GM12874 (cell line): Measurements from ENCODE around the gene ENC1.

Experiments
- TF ChIP-seq, protein P1 (sequence below): IDR thresholded peaks from 2 replicates; pipeline ENCODE4 v1.5.1; 2011; ENCODE audit warnings: low read depth, mild to moderate bottlenecking, control low read depth, low read length, moderate library complexity; ENCODE audit not compliant: insufficient read depth

Gene ENC1

DNA sequence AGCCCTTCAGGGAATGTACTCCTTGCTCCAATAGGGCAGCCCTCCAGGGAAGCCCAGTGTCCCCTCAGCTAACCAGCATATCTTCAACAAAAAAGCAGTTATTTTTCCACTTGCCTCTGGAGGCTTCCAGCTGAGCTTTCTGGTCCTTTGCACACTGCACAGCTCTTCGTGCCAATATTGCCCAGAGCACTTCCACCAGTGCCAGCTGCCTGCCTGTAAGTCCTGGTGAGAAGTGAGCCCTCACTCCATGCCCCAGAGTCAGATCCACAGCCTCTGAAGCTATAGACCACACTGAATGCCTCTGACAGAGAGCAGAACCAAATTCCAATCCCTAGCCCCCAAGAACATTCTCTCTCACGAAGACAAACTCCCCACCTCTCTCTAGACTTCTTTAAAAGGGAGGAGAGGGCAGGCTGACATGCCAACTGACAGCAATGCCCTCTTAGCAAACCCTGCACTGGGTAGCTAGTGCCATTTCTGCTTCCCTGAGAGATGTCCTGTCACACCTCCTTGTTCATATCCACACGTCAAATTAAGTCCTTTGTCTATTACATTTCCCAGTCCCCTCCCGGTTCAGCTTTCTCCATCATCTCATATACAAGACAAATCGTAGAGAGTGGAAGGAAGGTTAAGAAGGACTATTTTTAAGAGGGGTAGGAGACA is 31.8 kb upstream of the ENC1 start:
- TF ChIP-seq, protein P1, sequence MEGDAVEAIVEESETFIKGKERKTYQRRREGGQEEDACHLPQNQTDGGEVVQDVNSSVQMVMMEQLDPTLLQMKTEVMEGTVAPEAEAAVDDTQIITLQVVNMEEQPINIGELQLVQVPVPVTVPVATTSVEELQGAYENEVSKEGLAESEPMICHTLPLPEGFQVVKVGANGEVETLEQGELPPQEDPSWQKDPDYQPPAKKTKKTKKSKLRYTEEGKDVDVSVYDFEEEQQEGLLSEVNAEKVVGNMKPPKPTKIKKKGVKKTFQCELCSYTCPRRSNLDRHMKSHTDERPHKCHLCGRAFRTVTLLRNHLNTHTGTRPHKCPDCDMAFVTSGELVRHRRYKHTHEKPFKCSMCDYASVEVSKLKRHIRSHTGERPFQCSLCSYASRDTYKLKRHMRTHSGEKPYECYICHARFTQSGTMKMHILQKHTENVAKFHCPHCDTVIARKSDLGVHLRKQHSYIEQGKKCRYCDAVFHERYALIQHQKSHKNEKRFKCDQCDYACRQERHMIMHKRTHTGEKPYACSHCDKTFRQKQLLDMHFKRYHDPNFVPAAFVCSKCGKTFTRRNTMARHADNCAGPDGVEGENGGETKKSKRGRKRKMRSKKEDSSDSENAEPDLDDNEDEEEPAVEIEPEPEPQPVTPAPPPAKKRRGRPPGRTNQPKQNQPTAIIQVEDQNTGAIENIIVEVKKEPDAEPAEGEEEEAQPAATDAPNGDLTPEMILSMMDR: no peak

DNA sequence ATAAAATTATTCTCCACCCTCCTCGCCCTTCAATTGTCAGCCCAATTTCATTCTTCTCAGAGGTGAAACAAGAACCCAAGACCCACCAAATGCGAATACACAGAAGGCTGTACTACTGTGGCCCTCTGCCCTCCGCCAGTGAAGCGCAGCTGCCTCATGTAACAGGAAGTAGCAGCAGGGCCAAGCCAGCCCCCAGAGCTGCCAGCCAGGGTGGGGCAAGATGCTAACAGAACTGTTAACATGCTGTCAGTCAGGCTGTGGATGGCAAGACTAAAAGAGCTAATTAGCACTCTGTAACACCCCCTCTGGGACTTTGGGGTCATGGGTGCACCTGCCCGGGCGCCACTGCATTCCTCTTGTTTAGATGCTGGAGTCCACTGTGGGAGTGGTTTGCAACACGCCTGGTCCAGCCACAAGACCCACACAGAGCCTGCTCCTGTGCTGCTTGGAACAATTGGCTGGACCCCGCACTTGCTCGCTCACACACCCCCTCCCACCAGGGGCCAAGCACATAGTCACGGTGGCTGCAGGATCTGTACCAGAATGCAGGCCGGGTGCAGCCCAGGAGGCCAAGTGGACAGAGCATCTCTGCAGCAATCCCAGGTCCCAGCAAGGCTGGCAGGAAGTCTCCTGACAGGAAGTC is 30.0 kb upstream of the ENC1 start:
- TF ChIP-seq, protein P1: no peak

DNA sequence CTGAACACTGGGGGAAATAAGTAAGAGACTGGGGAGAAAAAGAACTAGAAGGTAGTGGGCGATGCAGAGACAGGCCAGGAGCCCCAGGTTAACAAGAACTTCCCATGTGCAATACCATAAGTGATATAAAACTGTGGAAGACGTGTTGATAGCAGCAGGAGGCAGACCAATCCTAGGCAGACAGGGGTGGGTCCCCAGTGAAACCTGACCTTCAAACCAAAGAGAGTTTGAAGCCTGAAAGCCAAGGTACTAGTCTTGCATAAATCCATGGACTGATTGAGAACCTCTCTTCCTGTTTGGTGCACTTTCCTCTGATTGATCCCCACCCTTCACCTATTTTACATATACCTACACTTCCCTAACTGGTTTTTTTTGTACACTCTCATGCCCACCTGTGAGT is 29.3 kb upstream of the ENC1 start:
- TF ChIP-seq, protein P1: no peak

DNA sequence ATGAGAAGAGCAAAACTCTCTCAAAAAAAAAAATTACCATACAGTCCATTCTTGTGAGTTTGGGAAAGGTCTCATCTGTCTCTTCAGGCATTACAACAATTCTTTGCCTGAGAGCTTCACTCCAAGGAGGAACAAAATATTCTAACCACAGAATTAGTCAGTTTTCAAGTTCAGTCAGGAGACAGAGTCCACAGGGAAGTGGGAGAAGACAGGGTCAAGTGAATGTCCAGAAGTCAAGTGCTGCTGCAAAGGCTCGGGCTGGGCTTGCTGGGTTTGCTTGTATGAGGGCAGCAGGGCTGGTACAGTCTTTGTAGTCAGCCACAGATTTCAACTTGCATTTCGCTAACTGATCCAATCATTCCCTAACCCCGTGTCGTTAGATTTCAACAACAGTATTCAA is 26.9 kb upstream of the ENC1 start:
- TF ChIP-seq, protein P1: no peak

DNA sequence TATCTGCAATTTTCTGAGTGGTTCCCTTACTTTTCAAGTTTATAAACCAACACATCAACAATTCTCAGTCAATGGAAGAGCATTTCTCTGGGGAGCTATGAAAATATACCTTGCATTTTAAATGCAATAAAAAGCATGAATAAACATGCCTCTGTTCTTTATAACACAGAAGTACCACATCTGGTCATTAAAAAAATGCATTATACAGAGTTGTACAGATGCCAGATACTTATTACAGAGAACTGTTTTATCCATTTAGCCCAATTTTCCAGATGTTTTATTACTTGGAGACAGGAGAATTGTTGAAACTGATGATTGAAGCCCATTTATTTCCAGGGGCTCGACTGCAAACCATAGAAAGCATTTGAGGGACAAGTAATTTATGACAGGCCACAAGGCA is 25.3 kb upstream of the ENC1 start:
- TF ChIP-seq, protein P1: no peak

DNA sequence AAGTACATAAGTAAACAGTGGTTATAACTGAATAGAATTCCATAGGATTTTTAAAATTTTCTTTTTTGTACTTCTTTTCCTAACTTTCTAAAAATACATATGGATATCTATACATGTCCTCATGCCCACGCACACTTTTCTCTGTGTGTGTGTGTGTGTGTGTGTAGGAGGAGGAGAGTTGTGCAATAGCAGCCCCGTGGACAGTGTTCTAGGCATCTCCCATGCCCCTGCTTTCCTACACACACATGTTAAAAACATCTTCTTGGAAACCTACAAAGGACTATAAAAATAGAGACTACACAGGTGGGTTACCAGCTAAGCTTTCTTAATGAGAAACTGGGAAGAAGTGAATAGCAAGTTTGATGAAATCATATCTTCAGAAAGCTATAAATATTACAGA is 24.7 kb upstream of the ENC1 start:
- TF ChIP-seq, protein P1: no peak

DNA sequence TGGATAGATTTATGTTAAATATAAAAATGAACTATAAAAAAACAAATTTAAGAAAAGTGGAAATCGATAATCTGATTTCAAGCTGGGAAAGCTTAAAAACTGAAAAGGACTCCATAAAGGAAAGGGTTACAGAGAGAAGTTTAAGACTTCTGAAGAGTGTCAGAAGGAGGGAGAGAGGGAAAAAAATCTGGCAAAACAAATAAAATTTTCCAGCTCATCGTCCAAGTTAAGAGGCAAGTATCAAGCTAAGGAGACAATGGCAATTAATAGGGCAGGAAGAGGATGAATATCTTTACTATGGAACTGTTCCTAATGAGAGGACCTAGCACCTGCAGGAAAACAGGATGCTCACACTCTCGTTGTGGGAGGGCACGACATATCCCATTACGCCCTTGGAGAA is 24.0 kb upstream of the ENC1 start:
- TF ChIP-seq, protein P1: no peak
